GM06990 (cell line): ENCODE data around the gene KSR1.

Source experiments
- DNase-seq: peaks from one replicate; pipeline ENCODE4 v3.0.0-alpha.2; 2011; ENCODE audit not compliant: insufficient read length; ENCODE audit errors: extremely low read depth
- H3K27me3 ChIP-seq: replicated peaks from 2 replicates; pipeline ENCODE4 v1.6.0; 2011; ENCODE audit warnings: low read length; ENCODE audit not compliant: control insufficient read depth, insufficient read depth
- H3K36me3 ChIP-seq: 2 replicates; pipeline ENCODE4 v1.5.1; 2011; ENCODE audit warnings: low read length; ENCODE audit not compliant: control insufficient read depth, insufficient read depth
- H3K4me3 ChIP-seq: replicated peaks from 2 replicates; pipeline ENCODE4 v1.5.1; 2011; ENCODE audit warnings: low read depth, mild to moderate bottlenecking, control low read depth, low read length
- CTCF ChIP-seq: IDR thresholded peaks from 2 replicates; pipeline ENCODE4 v1.5.1; 2011; ENCODE audit warnings: low read length, control low read depth, mild to moderate bottlenecking, inconsistent platforms; ENCODE audit not compliant: insufficient read depth, poor library complexity, severe bottlenecking

The KSR1 gene

GRCh38 chr17:27503611-27504010 is 47.4 kb downstream of the KSR1 start:
- peaks cover 6% of the 10 kb centered on the region for H3K36me3 ChIP-seq
- no peak overlapping the region for H3K4me3 ChIP-seq
- no peak for DNase-seq
- no peaks in the 10 kb centered on the region for H3K27me3 ChIP-seq
- no peak for TF ChIP-seq CTCF

- no peak for TF ChIP-seq CTCF
Measured at GRCh38 chr17:27504188-27504995, 48.1 kb downstream of the KSR1 start.

GRCh38 chr17:27506348-27507218 is 50.3 kb downstream of the KSR1 start:
- Histone ChIP-seq H3K4me3 (peak overlapping the region; percentile 39), H3K27me3 (no peaks in the 10 kb centered on the region), H3K36me3 (peaks cover 4% of the 10 kb centered on the region; the same call in 1 of the 2 replicates)
- TF ChIP-seq CTCF: no peak
- peak; percentile 72 for DNase-seq

More at GRCh38 chr17:27504188-27504995, 48.1 kb downstream of the KSR1 start:
- no peak for DNase-seq
- H3K27me3 ChIP-seq: no peaks in the 10 kb centered on the region
- H3K36me3 ChIP-seq: peaks cover 6% of the 10 kb centered on the region
- no peak overlapping the region for H3K4me3 ChIP-seq

- DNase-seq: no peak
Measured at GRCh38 chr17:27511168-27511883, 55.1 kb downstream of the KSR1 start.

More at GRCh38 chr17:27511168-27511883, 55.1 kb downstream of the KSR1 start:
- Histone ChIP-seq H3K4me3 (no peak overlapping the region), H3K27me3 (no peaks in the 10 kb centered on the region), H3K36me3 (no peaks in the 10 kb centered on the region; the same call in 1 of the 2 replicates)
- TF ChIP-seq CTCF: no peak
